Fibroblast of peridontal ligament (primary cell): ENCODE measurements around the gene FAT2.
"Not testable (repeated sequence)": the region's sequence is repeated elsewhere in the genome, so short reads cannot be mapped to it uniquely, and the experiment has no call there.

ENCODE experiments used
- DNase-seq: peaks from one replicate; pipeline ENCODE4 v3.0.0-alpha.2; 2010; ENCODE audit errors: extremely low read depth

Gene FAT2

DNA sequence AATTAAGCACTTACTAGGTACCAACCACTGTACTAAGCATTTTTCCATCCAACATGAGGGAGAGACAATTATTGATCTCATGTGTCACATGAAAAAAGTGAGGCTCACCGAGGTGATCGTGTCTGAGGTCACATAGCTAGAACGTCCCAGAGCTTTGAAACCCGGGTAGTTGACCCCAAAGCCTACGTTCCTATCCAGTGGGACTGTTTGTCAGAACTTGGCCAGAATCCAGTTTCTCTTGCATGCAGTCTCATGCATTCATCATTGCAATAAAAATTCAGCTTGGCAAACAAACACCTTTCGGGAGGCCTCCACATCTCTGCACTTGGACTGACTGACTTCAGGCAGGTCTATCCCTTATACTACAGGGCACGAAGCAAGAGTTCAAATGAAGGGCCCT, 23.4 kb upstream of the FAT2 start:
- no peak for DNase-seq

DNA sequence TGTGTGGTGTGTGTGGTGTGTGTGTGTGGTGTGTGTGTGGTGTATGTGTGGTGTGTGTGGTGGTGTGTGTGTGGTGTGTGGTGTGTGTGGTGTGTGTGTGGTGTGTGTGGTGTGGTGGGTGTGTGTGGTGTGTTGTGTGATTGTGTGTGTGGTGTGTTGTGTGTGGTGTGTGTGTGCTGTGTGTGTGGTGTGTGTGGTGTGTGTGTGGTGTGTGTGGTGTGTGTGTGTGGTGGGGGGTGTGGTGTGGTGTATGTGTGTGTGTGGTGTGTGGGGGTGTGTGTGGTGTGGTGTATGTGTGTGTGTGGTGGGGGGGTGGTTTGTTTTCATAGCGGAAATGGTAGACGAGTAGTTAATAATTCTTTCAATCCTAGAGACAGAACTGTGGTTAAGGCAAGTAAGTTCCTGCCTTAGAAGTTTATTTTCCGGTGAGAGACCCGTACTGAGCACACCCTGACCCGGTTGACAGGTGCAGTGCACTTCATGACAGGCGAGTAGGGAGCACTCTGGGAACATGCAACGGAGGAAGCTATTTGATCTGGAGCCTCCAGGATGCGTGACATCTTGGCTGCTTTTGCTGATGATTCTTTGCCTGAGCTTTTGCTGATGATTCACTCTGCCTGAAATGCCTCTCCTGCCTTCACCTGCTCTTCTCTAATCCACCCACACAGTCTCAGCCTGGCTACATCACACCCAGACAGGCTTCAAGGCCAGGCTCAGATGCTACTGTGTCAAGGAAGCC, 21.7 kb upstream of the FAT2 start:
- no peak for DNase-seq

DNA sequence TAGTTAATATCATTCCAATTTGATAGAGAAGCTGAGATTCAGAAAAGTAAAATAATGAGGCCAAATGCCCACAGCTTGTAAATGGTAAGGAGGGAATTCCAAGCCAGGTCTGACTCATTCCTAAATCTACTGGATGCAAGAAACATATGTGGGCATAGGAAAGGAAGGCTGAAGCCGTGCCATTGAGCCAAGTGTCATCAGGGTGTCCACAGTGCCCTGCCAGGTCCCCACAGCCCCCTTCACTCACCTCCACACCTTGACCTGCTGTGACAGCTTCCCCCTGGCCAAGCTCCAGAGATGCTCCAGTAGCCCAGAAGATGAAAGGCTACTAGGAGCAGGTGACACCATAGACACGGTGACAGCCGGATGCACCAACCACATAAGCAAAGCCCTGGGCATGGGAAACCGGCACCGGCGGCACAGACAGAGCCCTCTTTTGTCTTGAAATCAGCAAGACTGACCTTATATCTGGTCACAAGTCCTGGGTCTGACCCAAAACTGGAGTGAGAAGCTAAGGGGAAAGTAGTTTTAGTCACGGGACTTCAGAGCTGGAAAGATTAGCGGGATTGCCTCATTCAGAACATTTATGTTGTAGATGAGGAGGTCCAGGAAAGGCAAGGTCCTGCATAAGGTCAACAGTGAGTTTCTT, 20.1 kb upstream of the FAT2 start:
- no peak for DNase-seq

DNA sequence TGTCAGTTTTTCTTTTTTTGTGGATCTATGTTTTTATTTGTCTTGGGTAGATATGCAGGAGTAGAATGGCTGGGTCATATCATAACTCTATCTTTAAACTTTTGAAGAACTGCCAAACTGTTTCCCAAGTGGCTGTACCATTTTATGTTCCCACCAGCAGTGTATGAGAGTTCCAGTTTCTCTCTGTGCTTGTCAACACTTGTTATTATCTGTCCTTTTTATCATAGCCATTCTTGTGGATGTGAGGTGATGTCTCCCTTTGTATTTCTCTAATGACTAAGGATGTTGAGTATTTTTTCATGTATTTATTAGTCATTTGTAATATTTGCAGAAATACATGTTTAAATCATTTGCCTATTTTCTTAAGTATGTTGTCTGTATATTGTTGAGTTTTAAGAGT, 17.4 kb upstream of the FAT2 start:
- DNase-seq: no peak

DNA sequence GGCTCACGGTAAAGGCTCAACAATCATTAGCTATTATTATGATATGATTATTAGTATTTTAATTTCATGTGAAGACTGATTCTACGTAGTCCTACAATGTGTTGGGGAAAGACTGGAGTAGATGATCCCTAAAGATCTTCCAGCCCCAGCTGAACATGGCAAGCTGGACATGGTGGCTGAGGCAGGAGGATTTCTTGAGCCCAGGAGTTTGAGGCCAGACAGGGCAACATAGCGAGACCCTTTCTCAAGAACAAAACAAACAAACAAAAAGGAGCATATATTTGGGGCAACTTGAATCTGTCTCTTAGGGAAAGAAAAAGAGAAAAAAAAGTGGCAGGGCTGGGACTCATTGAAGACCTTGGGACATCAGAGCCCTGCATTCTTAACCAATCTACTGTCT, 16.2 kb upstream of the FAT2 start:
- no peak for DNase-seq

DNA sequence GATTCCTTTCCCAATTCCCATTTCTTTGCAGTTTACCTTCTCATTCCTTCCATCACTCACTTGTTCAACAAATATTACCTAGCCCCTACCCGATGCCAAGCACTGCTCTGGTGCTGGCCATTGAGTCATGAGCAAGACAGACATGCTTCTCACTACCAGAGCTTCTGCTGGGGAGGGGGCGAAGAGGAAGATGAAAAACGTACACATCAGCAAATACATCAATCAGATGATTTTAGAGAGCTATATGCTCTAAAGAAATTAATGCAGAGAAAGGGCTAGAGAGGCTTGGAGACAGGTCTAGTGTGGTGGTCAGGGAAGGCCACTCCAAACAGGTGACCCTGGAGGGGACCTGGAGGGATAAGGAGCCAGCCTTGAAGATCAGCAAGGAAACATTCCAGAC, 14.4 kb upstream of the FAT2 start:
- no peak for DNase-seq

DNA sequence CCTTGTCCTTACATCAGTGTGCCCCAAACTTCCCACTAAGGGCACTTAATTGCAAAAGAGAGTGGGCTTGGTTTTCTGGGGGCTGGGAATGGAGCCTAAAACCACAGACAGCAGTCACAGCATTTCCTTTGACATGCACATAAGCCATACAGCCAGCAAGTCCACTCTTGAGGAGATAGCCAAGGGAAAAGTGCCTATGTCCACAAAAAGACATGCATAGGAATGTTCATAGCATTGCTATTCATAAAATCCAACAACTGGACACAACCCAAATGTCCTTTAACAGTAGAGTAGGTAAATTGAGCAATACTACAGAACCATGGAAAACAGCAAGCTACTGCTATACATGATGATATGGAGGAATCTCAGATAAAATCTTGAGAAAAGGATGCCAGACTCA, 11.7 kb upstream of the FAT2 start:
- DNase-seq: no peak

DNA sequence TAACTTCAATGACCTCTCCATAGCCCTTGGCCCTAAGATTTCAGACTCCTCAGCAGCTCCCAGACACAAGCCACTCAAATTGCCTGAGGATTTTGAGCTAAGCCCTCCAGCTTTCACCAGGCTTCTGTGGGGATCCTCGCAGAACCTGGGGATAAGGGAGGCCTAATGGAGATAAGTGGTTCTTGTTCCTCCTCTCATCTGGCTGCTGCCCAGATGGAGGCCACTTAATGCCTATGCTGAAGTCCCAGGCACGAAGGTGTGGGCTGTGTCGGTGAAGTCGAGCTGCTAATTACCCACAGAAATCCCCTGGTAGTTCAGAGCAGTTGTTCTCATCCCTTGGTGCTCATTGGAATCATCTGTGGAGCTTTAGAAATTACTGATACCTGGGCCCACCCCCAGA, 10.3 kb upstream of the FAT2 start:
- DNase-seq: no peak

DNA sequence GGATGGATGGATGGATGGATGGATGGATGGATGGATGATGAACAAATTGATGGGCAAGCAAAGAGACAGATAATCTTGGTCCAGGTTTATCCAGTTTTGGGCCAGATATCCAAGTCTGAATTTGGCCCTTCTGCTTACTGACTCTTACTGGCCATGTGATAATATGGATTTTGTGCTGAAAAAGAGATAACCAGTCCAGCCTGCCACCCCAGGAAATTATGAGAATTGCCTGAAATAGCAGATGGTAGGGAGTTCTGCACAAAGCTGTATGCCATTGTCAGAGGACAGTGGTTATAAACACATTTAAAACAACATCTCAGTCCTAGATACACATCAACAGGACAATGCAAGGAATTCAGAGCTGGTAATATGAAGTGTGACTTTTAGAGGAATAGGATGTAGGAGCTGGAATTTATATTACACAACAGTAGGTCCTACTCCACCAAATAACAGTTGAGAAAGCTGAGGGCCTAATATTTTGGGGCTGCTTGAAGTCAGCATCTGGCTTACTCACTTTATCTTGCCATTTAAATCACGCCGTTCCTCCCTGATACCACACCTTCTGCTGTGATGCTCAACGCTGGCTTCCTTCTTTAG, 9.0 kb upstream of the FAT2 start:
- no peak for DNase-seq

DNA sequence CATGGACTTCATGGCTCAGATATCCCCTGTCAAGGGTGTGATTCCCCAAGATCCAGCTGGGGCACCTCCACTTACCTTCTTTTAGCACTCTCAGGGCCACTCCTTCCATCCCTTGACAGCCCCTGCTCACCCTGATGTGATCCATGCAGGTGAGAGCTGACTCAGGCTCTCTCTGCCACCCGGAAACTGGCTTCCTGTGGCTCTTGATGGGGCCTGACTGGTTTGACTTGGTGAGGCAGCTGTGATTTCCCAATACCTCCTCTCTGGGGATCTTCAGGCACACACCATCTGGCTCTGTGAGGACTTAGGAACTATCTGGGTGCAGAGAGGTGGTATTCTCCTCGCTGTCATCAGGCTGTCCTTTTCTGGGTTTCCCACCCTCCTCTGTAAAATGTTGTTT, 7.9 kb upstream of the FAT2 start:
- no peak for DNase-seq

DNA sequence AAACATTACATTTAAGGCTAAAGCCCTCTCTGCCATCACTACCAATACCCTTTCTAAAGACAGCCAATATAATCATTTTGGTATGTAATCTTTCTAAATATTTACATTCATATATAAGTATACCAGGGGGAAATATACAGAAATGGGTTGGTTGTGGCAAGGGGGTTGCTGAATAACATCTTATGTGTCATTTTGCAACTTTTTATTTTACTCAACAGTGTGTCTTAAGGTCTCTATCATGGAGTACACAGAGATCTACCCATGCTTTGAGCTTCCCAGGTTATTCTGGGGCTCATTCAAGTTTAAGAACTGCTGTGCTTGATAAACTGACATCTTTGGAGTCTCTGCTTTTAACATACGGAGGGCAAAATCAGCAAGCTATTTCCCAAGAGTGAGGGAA, 7.4 kb upstream of the FAT2 start:
- no peak for DNase-seq

DNA sequence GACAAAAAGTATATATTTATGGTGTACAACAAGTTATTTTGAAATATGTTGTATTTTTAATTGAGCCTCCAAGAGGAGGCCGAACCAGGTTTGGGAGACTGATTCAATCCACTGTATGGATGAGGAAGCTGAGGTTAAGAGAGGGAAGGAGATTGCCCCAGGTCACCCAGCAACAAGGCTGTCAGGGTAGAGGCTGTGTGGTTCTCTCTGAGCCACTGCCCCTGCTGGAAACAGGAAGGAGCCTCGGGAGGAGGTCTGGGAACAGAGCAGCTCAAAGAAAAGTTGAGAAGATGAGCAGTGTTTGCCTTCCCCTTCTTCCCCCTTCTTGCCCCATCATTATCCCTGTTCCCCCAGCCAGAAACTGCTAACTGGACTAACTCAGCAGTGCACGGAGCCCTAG, 6.6 kb upstream of the FAT2 start:
- no peak for DNase-seq

DNA sequence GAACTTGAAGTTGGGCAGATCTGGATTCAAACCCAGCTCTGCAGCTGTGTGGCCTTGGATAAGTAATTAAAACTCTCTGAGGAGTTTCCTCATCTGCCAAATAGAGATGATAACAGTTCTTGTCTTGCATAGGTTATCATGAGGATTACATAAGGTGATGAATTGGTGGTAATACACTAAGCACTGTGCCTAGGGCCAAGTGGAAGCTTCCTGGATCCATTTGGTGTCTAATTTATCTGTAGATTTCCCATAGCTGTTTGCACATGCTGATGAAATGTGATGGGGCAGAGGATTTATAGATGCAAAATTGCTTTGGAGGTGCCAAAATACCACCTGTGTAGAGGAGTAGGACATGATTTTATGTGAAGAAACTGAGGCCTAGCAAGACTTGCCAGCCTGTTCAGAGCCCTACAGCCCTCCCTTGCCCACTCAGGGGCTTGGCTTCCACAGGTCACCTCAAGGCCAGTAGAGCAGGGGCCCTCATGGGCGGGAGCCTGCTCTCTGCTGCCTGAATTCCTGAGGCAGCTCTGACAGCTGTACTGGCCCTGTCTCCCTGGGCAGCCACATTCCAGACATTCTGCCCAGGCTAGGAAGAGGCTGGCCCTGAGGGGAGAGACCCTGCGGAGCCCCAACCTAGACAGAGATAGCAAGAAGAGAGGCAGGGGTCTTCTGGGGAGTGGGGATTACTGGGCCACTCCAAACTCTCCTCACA, 5.9 kb upstream of the FAT2 start:
- no peak for DNase-seq

DNA sequence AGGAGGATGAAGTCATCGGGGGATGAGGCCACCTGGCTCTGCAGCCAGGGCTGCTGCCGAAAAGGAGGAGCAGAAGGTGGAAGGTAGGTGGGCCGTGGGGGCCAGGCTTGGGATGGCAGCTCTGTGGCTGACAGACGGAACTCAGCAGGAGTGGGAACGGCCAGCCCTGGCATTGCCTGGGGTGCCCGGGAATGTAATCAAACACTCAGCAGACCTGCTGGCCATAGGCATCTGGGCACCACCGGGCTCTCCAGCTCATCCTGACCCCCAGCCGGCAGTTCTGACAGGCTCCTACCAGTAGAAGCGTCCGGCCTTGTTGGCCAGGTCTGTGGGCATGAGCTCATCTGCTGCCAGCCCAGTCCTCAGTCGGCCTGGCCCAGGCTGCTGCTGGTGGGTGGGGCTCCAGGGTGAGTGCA, 4.3 kb upstream of the FAT2 start:
- no peak for DNase-seq

DNA sequence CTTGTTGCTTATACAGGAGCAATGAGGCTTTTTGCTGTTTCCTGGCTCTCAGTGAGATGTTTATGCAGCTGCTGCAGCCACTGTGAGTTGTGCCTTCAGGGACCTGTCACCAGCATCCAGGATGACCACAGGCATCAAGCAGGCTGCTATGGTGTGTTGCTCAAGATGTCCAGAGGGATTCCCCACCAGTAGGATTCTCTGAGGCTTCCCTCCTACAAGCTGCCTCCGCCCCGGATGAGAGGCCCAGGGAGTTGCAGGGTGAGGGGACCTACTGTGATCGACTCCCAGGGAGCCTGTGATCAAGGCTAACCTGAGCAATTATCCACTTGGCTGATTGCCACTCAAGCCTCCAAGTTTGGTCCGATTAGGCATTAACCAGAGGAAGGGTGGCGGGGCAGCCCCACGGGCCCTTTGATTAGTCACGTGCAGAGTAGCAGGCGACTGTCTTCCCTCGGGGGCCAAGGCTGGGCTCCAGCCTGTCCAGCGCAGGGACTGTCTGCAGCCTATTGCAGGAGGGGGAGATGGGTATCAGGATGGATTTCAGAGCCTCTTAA, 1.8 kb upstream of the FAT2 start:
- DNase-seq: no peak

DNA sequence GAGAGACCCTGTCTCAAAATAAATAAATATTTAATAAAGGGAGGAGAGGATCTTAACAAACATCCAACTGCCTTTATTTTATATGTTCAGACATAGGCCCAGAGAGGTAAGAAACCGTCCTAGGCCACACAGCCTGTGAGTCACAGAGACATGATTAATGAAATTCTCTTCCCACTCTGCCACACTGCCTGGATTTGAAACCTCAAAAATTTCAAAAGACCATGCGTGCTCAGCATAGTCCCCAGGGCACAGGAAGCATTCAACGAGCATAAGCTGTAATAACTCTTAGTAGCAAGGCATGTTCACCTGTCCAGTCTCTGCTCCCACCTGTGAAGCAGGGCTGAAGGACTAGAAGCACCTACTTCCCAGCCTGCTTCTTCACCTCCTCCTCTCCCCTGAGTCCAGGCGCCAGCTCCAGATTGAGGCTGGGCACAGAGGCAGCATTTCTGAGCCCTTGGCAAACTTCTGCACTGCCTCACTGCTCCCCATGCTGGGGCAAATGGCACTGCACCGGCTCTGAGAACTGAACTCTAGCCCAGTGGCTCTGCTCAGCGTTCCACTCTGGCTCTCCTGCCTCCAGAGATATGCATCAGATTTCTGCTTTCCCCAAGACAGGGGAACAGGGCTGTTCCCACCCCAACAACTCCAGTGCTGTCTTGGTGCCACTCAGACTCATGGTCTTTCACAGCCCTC, 1.1 kb downstream of the FAT2 start:
- no peak for DNase-seq

DNA sequence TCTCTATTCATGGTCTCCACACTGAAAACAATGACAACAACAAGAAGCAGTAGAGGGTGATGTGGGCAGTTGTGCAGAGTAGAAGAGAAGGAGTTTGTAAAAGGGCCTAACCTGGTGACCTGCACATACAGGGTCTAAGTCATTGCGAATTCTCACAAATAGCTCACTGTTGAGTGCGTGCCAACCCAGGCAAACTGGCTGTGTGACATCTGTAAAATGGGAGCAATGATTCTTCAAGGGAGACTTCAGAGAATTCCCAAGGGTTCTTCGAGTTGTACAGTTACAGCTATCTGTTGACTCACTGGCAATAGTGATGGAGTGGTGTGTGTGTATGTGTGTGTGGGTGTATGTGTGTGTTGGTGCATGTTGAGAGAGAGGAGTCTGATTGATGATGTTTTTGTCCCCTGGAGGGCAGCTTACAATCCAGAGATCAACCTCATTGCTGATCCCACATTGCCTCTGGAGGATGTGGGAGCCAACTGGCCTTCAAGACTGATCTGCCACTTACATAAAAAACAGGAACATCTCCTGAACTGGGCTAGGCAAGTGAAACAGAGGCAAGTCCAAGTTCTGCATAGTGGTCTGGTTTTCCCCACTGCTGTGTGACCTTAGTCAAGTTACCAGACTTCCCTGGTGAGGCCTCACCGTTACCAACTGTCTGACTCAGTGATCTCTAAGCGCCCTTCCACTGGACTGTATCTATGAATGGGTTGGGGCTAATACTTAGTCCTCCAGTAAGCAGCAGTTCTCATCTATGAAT, 3.2 kb downstream of the FAT2 start:
- no peak for DNase-seq

DNA sequence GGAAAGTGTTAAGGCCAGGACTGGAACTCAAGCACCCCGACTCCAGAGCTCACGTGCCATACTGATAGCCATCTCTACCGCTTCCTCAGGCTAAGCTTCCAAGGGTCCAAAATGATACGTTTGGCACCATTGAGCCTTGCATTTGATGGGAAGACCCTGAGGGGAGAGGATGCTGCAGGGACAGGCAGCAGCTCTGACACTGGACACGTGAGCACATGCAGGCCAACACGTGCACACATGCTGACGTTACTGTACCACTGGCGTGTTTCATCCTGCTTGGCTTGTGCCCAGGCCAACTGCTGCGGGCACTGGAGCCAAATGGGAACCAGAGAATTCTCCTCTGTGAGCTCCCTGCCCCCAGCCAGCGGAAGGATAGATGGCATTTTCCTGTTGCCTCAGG, 5.2 kb downstream of the FAT2 start:
- peak; percentile 55 for DNase-seq

DNA sequence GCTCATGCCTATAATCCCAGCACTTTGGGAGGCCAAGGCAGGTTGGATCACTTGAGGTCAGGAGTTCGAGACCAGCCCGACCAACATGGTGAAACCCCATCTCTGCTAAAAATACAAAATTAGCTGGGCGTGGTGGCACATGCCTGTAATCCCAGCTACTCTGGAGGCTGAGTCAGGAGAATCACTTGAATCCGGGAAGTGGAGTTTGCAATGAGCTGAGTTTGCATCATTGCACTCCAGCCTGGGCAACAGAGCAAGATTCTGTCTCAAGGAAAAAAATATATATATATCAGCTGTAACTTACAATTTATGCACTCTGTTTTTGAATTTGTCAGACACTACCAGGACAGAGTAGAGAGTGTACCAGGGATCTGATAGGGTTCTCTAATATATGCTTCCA, 5.8 kb downstream of the FAT2 start:
- not testable (repeated sequence) for DNase-seq

DNA sequence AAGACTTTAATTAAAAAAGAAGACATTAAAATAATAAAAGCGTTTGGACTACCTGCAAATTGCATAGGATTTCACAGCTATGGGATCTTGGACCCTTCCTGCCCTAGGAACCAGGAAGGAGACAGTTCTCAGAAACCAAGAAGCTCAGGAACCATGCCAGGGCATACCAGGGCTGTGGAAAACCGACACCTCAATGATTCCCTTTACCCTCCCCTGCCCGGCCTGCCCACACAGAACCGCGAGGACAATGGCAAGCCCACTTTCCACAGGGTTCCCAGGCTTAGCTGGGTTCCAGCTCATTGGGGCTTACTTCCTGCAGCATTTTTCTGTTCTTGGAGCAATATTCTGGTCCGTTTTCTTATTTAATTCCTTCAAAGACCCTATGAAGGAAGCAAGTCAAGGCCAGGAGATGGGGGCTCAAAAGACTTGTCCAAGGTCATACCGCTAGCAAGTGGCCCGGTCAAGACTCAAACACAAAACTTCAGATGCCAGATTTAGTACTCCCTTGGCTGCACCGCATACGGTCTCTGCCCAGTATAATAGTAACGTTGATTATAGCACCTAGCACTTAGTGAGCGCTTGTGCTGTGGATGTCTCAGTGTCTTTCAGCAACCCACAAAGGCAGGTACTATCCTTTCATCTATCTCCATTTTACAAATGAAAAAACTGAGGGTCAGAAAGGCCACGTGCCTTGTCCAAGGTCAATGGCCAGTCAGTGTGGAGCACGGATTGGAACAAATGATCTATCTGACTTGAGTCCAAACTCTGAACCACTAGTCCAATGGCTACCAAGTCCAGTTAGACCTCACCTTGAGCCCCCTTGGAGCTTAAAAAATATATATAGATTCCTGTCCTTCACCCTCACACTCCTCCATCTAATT, 6.8 kb downstream of the FAT2 start:
- DNase-seq: no peak
